ENCODE measurements around the gene ZSCAN12. TPM values are rescaled to one million over a fixed set of nuclear protein-coding genes. Genes with fewer than 3 reads are reported as not detected.

Gene ZSCAN12
- total and polyA plus RNA-seq, 2 experiments from 2014 or later, result 2.0 to 7.3 TPM

DNA sequence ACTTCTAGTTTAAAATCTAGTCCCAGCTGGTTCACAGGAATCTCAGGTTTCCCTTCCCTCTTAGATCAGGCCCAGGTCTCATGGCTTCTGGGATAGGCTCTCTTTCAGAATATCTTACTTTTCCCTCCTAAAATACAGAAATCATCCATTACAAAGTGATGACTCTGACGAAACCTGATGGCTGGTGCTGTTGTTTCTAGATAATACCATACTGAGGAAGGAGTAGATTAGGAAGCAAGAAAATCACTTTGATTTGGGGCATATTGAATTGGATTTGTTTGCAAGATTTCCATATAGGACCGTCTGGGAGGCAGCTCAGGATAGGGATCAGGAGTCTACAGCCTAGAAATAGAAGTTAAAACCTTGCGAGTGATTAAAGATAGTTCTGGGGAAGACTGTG lies 46.2 kb downstream of the ZSCAN12 start:
- peaks cover 28% of the 10 kb centered on the region for H3K4me1 Mint-ChIP-seq
- Histone ChIP-seq H3K79me2 (replicated peaks; ENCODE audit: insufficient read depth) (peaks cover 51% of the 10 kb centered on the region), H3K4me3 (no peak overlapping the region), H3K27me3 (ENCODE audit: insufficient read depth) (no peaks in the 10 kb centered on the region), H3K27ac (ENCODE audit: low read depth) (no peak overlapping the region), H4K20me1 (replicated peaks; ENCODE audit: insufficient read depth) (peaks cover 8% of the 10 kb centered on the region; the same call in 1 of the 2 replicates), H3F3A (replicated peaks; ENCODE audit: low read depth) (no peaks in the 10 kb centered on the region), H3K9me2 (ENCODE audit: insufficient read depth) (no peaks in the 10 kb centered on the region), H3K4me2 (no peak overlapping the region), H3K4me1 (ENCODE audit: insufficient read depth) (peaks cover 14% of the 10 kb centered on the region), H2AFZ (no peak overlapping the region), H3K36me3 (ENCODE audit: insufficient read depth) (no peaks in the 10 kb centered on the region)
- no peak for ATAC-seq
- no peak for DNase-seq (ENCODE audit: low spot score)
- H3K27ac Mint-ChIP-seq, result no peak overlapping the region
- peaks cover 20% of the 10 kb centered on the region; the same call in 2 of the 3 replicates for H3K9me3 Mint-ChIP-seq
- H3K36me3 Mint-ChIP-seq (ENCODE audit: low read depth), result peaks cover 37% of the 10 kb centered on the region
- no peak overlapping the region for H3K4me3 Mint-ChIP-seq
- TF ChIP-seq CREB1 (CRISPR knock-in tag; IDR thresholded peaks at IDR 0.05; ENCODE audit: low read depth), result no peak
- peaks cover 12% of the 10 kb centered on the region for H3K27me3 Mint-ChIP-seq (ENCODE audit: insufficient read depth, low read depth, poor library complexity)

DNA sequence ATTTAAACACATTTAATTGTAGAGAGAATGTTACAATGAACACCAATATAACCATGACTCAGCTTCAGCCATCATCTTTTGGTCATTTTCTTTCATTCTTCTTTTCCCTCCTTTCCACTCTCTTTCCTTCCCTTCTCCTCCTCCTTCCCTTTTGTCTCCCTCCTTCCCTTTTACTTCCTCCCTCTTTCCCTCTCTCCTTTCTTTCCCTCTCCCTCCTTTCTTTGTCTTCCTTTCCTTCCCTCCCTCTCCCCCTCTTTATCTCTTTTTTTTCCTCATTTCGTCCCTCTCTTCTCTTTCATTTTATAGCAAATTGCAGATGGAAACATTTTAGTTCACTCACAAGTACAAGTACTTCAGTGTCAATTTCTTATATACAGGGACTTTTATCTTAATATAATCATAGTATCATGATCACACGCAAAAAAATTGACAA lies 48.0 kb downstream of the ZSCAN12 start:
- no peaks in the 10 kb centered on the region for H3K9me2 ChIP-seq (ENCODE audit: insufficient read depth)
- peaks cover 26% of the 10 kb centered on the region for H3K36me3 Mint-ChIP-seq (ENCODE audit: low read depth)
- H3K4me1 ChIP-seq (ENCODE audit: insufficient read depth), result peaks cover 12% of the 10 kb centered on the region
- H3K4me1 Mint-ChIP-seq, result peaks cover 29% of the 10 kb centered on the region
- no peaks in the 10 kb centered on the region for H3F3A ChIP-seq (replicated peaks; ENCODE audit: low read depth)
- H3K27me3 ChIP-seq (ENCODE audit: insufficient read depth), result no peaks in the 10 kb centered on the region
- H2AFZ ChIP-seq, result no peak overlapping the region
- peak overlapping the region; percentile 91 for H3K4me2 ChIP-seq
- no peak overlapping the region for H3K27ac ChIP-seq (ENCODE audit: low read depth)
- no peaks in the 10 kb centered on the region for H3K36me3 ChIP-seq (ENCODE audit: insufficient read depth)
- no peak for DNase-seq (ENCODE audit: low spot score)
- H3K4me3 Mint-ChIP-seq, result peak overlapping the region; percentile 99
- H3K79me2 ChIP-seq (replicated peaks; ENCODE audit: insufficient read depth), result peaks cover 45% of the 10 kb centered on the region
- H3K4me3 ChIP-seq, result peak overlapping the region; percentile 78
- H3K27me3 Mint-ChIP-seq (ENCODE audit: insufficient read depth, low read depth, poor library complexity), result peaks cover 12% of the 10 kb centered on the region
- no peak for ATAC-seq
- H3K9me3 Mint-ChIP-seq, result peaks cover 13% of the 10 kb centered on the region; the same call in 2 of the 3 replicates
- H3K27ac Mint-ChIP-seq, result no peak overlapping the region
- peaks cover 8% of the 10 kb centered on the region; the same call in 1 of the 2 replicates for H4K20me1 ChIP-seq (replicated peaks; ENCODE audit: insufficient read depth)
- no peak for TF ChIP-seq EZH2 (IDR thresholded peaks at IDR 0.05; ENCODE audit: low read depth, unreplicated experiment)
- TF ChIP-seq NANOG (IDR thresholded peaks at IDR 0.05; ENCODE audit: borderline replicate concordance), result no peak
- no peak for TF ChIP-seq CREB1 (CRISPR knock-in tag; IDR thresholded peaks at IDR 0.05; ENCODE audit: low read depth)
- TF ChIP-seq, protein P1, sequence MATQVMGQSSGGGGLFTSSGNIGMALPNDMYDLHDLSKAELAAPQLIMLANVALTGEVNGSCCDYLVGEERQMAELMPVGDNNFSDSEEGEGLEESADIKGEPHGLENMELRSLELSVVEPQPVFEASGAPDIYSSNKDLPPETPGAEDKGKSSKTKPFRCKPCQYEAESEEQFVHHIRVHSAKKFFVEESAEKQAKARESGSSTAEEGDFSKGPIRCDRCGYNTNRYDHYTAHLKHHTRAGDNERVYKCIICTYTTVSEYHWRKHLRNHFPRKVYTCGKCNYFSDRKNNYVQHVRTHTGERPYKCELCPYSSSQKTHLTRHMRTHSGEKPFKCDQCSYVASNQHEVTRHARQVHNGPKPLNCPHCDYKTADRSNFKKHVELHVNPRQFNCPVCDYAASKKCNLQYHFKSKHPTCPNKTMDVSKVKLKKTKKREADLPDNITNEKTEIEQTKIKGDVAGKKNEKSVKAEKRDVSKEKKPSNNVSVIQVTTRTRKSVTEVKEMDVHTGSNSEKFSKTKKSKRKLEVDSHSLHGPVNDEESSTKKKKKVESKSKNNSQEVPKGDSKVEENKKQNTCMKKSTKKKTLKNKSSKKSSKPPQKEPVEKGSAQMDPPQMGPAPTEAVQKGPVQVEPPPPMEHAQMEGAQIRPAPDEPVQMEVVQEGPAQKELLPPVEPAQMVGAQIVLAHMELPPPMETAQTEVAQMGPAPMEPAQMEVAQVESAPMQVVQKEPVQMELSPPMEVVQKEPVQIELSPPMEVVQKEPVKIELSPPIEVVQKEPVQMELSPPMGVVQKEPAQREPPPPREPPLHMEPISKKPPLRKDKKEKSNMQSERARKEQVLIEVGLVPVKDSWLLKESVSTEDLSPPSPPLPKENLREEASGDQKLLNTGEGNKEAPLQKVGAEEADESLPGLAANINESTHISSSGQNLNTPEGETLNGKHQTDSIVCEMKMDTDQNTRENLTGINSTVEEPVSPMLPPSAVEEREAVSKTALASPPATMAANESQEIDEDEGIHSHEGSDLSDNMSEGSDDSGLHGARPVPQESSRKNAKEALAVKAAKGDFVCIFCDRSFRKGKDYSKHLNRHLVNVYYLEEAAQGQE (IDR thresholded peaks at IDR 0.05; ENCODE audit: unreplicated experiment), result no peak
- TF ChIP-seq ZNF114 (CRISPR knock-in tag; IDR thresholded peaks at IDR 0.05), result no peak
- no peak for TF ChIP-seq POLR2AphosphoS5 (IDR thresholded peaks at IDR 0.05; ENCODE audit: low read depth)
- TF ChIP-seq, protein P2, sequence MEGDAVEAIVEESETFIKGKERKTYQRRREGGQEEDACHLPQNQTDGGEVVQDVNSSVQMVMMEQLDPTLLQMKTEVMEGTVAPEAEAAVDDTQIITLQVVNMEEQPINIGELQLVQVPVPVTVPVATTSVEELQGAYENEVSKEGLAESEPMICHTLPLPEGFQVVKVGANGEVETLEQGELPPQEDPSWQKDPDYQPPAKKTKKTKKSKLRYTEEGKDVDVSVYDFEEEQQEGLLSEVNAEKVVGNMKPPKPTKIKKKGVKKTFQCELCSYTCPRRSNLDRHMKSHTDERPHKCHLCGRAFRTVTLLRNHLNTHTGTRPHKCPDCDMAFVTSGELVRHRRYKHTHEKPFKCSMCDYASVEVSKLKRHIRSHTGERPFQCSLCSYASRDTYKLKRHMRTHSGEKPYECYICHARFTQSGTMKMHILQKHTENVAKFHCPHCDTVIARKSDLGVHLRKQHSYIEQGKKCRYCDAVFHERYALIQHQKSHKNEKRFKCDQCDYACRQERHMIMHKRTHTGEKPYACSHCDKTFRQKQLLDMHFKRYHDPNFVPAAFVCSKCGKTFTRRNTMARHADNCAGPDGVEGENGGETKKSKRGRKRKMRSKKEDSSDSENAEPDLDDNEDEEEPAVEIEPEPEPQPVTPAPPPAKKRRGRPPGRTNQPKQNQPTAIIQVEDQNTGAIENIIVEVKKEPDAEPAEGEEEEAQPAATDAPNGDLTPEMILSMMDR (conservative IDR thresholded peaks at IDR 0.05; ENCODE audit: low read depth in 2 of 2), result no peak
- TF ChIP-seq, protein P3, sequence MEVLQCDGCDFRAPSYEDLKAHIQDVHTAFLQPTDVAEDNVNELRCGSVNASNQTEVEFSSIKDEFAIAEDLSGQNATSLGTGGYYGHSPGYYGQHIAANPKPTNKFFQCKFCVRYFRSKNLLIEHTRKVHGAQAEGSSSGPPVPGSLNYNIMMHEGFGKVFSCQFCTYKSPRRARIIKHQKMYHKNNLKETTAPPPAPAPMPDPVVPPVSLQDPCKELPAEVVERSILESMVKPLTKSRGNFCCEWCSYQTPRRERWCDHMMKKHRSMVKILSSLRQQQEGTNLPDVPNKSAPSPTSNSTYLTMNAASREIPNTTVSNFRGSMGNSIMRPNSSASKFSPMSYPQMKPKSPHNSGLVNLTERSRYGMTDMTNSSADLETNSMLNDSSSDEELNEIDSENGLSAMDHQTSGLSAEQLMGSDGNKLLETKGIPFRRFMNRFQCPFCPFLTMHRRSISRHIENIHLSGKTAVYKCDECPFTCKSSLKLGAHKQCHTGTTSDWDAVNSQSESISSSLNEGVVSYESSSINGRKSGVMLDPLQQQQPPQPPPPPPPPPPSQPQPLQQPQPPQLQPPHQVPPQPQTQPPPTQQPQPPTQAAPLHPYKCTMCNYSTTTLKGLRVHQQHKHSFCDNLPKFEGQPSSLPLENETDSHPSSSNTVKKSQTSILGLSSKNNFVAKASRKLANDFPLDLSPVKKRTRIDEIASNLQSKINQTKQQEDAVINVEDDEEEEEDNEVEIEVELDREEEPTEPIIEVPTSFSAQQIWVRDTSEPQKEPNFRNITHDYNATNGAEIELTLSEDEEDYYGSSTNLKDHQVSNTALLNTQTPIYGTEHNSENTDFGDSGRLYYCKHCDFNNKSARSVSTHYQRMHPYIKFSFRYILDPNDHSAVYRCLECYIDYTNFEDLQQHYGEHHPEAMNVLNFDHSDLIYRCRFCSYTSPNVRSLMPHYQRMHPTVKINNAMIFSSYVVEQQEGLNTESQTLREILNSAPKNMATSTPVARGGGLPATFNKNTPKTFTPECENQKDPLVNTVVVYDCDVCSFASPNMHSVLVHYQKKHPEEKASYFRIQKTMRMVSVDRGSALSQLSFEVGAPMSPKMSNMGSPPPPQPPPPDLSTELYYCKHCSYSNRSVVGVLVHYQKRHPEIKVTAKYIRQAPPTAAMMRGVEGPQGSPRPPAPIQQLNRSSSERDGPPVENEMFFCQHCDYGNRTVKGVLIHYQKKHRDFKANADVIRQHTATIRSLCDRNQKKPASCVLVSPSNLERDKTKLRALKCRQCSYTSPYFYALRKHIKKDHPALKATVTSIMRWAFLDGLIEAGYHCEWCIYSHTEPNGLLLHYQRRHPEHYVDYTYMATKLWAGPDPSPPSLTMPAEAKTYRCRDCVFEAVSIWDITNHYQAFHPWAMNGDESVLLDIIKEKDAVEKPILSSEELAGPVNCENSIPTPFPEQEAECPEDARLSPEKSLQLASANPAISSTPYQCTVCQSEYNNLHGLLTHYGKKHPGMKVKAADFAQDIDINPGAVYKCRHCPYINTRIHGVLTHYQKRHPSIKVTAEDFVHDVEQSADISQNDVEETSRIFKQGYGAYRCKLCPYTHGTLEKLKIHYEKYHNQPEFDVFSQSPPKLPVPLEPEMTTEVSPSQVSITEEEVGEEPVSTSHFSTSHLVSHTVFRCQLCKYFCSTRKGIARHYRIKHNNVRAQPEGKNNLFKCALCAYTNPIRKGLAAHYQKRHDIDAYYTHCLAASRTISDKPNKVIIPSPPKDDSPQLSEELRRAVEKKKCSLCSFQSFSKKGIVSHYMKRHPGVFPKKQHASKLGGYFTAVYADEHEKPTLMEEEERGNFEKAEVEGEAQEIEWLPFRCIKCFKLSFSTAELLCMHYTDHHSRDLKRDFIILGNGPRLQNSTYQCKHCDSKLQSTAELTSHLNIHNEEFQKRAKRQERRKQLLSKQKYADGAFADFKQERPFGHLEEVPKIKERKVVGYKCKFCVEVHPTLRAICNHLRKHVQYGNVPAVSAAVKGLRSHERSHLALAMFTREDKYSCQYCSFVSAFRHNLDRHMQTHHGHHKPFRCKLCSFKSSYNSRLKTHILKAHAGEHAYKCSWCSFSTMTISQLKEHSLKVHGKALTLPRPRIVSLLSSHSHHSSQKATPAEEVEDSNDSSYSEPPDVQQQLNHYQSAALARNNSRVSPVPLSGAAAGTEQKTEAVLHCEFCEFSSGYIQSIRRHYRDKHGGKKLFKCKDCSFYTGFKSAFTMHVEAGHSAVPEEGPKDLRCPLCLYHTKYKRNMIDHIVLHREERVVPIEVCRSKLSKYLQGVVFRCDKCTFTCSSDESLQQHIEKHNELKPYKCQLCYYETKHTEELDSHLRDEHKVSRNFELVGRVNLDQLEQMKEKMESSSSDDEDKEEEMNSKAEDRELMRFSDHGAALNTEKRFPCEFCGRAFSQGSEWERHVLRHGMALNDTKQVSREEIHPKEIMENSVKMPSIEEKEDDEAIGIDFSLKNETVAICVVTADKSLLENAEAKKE (CRISPR knock-in tag; IDR thresholded peaks at IDR 0.05), result no peak
- no peak for TF ChIP-seq JUNB (IDR thresholded peaks at IDR 0.05; ENCODE audit: unreplicated experiment)
- no peak for TF ChIP-seq STAT1 (IDR thresholded peaks at IDR 0.05; ENCODE audit: unreplicated experiment)

All from GM23338 (cell line).